T-cell (primary cell): ENCODE measurements around the gene TIAL1. TPM values are rescaled to one million over a fixed set of nuclear protein-coding genes. Genes with fewer than 3 reads are reported as not detected.
A peak's percentile ranks its signal among the peaks of the same experiment; 100 is the strongest.

Experiments used
- ATAC-seq, 4 experiments: fragments of 200-7000 bp in 3 of 4; fragments of 150-1000 bp in 1 of 4; cut with Tn5 transposase; replicated peaks in 1 of 4; 1 replicate in 3 of 4; 2 replicates in 1 of 4; pipeline ENCODE4 v1.10.0; 2021; ENCODE audit warnings: moderate library complexity in 3 of 4, mild to moderate bottlenecking in 2 of 4, moderate number of reproducible peaks in 1 of 4
- CTCF ChIA-PET, 2 donors: fragments of 300-600 bp; sonication (Branson Sonifier 250); formaldehyde crosslinking; loops; one replicate each; lab custom pipeline; 2022; ENCODE audit warnings: antibody characterized with exemption in 2 of 2; lab: Charles Lee
- POLR2A ChIA-PET, 2 donors: fragments of 300-600 bp; sonication (Branson Sonifier 250); formaldehyde crosslinking; loops; one replicate each; lab custom pipeline; 2022; ENCODE audit warnings: antibody characterized with exemption in 2 of 2; lab: Charles Lee
- DNase-seq, 35 experiments: peaks; one replicate each; pipeline versions ENCODE4 v3.0.0 to v3.0.0-alpha.2; 2013 to 2023
- H3K27ac ChIP-seq: one replicate; pipeline ENCODE4 v1.5.1; 2013; ENCODE audit warnings: low read length
- H3K27me3 ChIP-seq, 2 experiments: replicated peaks in 1 of 2; 1 replicate in 1 of 2; 2 replicates in 1 of 2; pipeline versions ENCODE4 v1.6.1 to v1.7.0; 2013; ENCODE audit warnings: low read length in 1 of 2, mixed read lengths in 1 of 2; ENCODE audit not compliant: control insufficient read depth in 2 of 2, insufficient read depth in 2 of 2; ENCODE audit errors: extremely low read depth in 1 of 2
- H3K36me3 ChIP-seq, 2 donors: 1 replicate in 1 of 2; 2 replicates in 1 of 2; pipeline versions ENCODE4 v1.6.1 to v1.7.0; 2013; ENCODE audit warnings: low read length in 1 of 2; ENCODE audit not compliant: control insufficient read depth in 2 of 2, insufficient read depth in 1 of 2; ENCODE audit errors: extremely low read depth in 1 of 2
- H3K4me1 ChIP-seq, 2 experiments: 1 replicate in 1 of 2; 2 replicates in 1 of 2; pipeline versions ENCODE4 v1.6.1 to v1.7.0; 2013; ENCODE audit warnings: low read length in 2 of 2, mixed read lengths in 1 of 2; ENCODE audit not compliant: insufficient read depth in 2 of 2, control insufficient read depth in 1 of 2; ENCODE audit errors: extremely low read depth in 1 of 2
- H3K4me3 ChIP-seq, 2 donors: 1 replicate in 1 of 2; 2 replicates in 1 of 2; pipeline versions ENCODE4 v1.5.1 to v1.7.0; 2013; ENCODE audit warnings: mild to moderate bottlenecking in 2 of 2, low read length in 1 of 2, moderate library complexity in 1 of 2; ENCODE audit not compliant: control insufficient read depth in 1 of 2; ENCODE audit errors: extremely low read depth in 1 of 2
- H3K9me3 ChIP-seq: 2 replicates; pipeline ENCODE4 v1.7.0; 2013
- H3K27ac Mint-ChIP-seq, 2 donors: one replicate each; pipeline ENCODE4 v1.8.0; 2020 to 2021; ENCODE audit warnings: mild to moderate bottlenecking in 2 of 2, mixed read lengths in 2 of 2
- H3K27me3 Mint-ChIP-seq, 2 donors: one replicate each; pipeline ENCODE4 v1.8.0; 2021 to 2022; ENCODE audit warnings: mixed read lengths in 2 of 2
- H3K36me3 Mint-ChIP-seq: one replicate; pipeline ENCODE4 v1.8.0; 2021; ENCODE audit warnings: mixed read lengths
- H3K4me1 Mint-ChIP-seq, 3 donors: one replicate each; pipeline ENCODE4 v1.8.0; 2020 to 2022; ENCODE audit warnings: mixed read lengths in 3 of 3, mild to moderate bottlenecking in 1 of 3
- H3K4me3 Mint-ChIP-seq, 3 donors: one replicate each; pipeline ENCODE4 v1.8.0; 2020 to 2022; ENCODE audit warnings: mild to moderate bottlenecking in 3 of 3, mixed read lengths in 3 of 3, moderate library complexity in 3 of 3
- H3K9me3 Mint-ChIP-seq, 3 donors: one replicate each; pipeline ENCODE4 v1.8.0; 2020 to 2022; ENCODE audit warnings: mixed read lengths in 3 of 3
- whole genome bisulfite sequencing: methylation state at CpG from one replicate; pipeline ENCODE4 v1.1.5; 2013; ENCODE audit warnings: missing lambda C conversion rate; ENCODE audit not compliant: insufficient coverage; 5-methylcytosine and 5-hydroxymethylcytosine counted together
- total RNA-seq, 35 experiments: library from RNA in 6 of 35; stranded (reverse) in 6 of 35; fragments of 120-200 nt in 1 of 35; gene quantifications; one replicate each; pipeline versions ENCODE4 v1.2.1 to v1.2.4 and lab custom pipeline; 2013 to 2026

The TIAL1 gene
- total RNA-seq, 5 donors from 2014 or later (not counting 1 experiment from before 2014, with no cell fraction given), result 147 to 197 (median 156) TPM

GRCh38 chr10:119541459-119542356, 55.1 kb downstream of the TIAL1 start:
- Mint-ChIP-seq H3K36me3 (no peaks in the 10 kb centered on the region), H3K27me3 (no peaks in the 10 kb centered on the region), H3K4me1 (peaks cover 43 to 58% (median 53%) of the 10 kb centered on the region in 3 donors), H3K9me3 (no peaks in the 10 kb centered on the region), H3K27ac (peak overlapping the region; percentile 96 to 98), H3K4me3 (peak overlapping the region; percentile 83 to 92 (median 85))
- H3K9me3 ChIP-seq, result no peaks in the 10 kb centered on the region
- H3K27ac ChIP-seq, result peak overlapping the region; percentile 66
- H3K4me3 ChIP-seq, result peak overlapping the region; percentile 84 to 95
- no peaks in the 10 kb centered on the region for H3K27me3 ChIP-seq
- 1% methylated on average over 50 of the region's 57 CpGs for WGBS
- DNase-seq, result peak in 30 of 35 experiments; percentile 17 to 65 (median 35)
- H3K4me1 ChIP-seq, result peaks cover 18 to 56% of the 10 kb centered on the region in 2 experiments
- peak; percentile 14 to 19 (median 16) for ATAC-seq
- H3K36me3 ChIP-seq, result peaks cover 0 to under 1% of the 10 kb centered on the region in 2 donors
- POLR2A ChIA-PET, result interaction anchor here (0.5 to 1.2 kb wide), 3 partner anchors 16 to 52 kb away, joined by 3 to 5 read pairs (median 3); no protein-coding TSS in a partner anchor
- CTCF ChIA-PET, result interaction anchor here in 1 of 2 donors (1.0 to 2.5 kb wide), 7 partner anchors 16 to 333 kb away, joined by 3 to 12 read pairs (median 5); no protein-coding TSS in a partner anchor

- Mint-ChIP-seq H3K4me3 (peak overlapping the region; percentile 83 to 92 (median 85)), H3K36me3 (no peaks in the 10 kb centered on the region), H3K27ac (peak overlapping the region; percentile 96 to 98), H3K4me1 (peaks cover 50 to 64% (median 60%) of the 10 kb centered on the region in 3 donors), H3K9me3 (no peaks in the 10 kb centered on the region), H3K27me3 (no peaks in the 10 kb centered on the region)
- peak overlapping the region; percentile 84 to 95 for H3K4me3 ChIP-seq
- H3K27ac ChIP-seq, result peak overlapping the region; percentile 66
- no peak for ATAC-seq
- peaks cover 22 to 63% of the 10 kb centered on the region in 2 experiments for H3K4me1 ChIP-seq
- H3K36me3 ChIP-seq, result peaks cover 0 to 5% of the 10 kb centered on the region in 2 donors
- no peaks in the 10 kb centered on the region for H3K9me3 ChIP-seq
- ChIA-PET POLR2A (interaction anchor here (0.5 to 1.2 kb wide), 2 partner anchors 16 to 32 kb away, joined by 3 to 5 read pairs; no protein-coding TSS in a partner anchor), CTCF (interaction anchor here in 1 of 2 donors (1.0 to 1.5 kb wide), 2 partner anchors 15 to 52 kb away, joined by 3 read pairs; no protein-coding TSS in a partner anchor)
- peak in 1 of 35 experiments; percentile 28 for DNase-seq
- 4% methylated on average over 3 of the region's 6 CpGs for WGBS
- no peaks in the 10 kb centered on the region for H3K27me3 ChIP-seq
Measured at GRCh38 chr10:119541046-119541445, 55.7 kb downstream of the TIAL1 start.

GRCh38 chr10:119540038-119540437, 56.7 kb downstream of the TIAL1 start:
- ATAC-seq (no peak), DNase-seq (no peak)
- WGBS, result 53% methylated on average over 2 of the region's 4 CpGs
- H3K4me1 ChIP-seq, result peaks cover 31 to 67% of the 10 kb centered on the region in 2 experiments
- CTCF ChIA-PET, result no interaction called here
- H3K36me3 Mint-ChIP-seq, result peaks cover 8% of the 10 kb centered on the region
- H3K27ac ChIP-seq, result peak overlapping the region; percentile 63
- H3K9me3 ChIP-seq, result no peaks in the 10 kb centered on the region
- no peaks in the 10 kb centered on the region for H3K27me3 ChIP-seq
- H3K4me1 Mint-ChIP-seq, result peaks cover 60 to 74% (median 65%) of the 10 kb centered on the region in 3 donors
- H3K27ac Mint-ChIP-seq, result peak overlapping the region; percentile 96 to 98
- no peaks in the 10 kb centered on the region for H3K27me3 Mint-ChIP-seq
- H3K36me3 ChIP-seq, result peaks cover 0 to 5% of the 10 kb centered on the region in 2 donors
- POLR2A ChIA-PET, result interaction anchor here in 1 of 2 donors (0.6 kb wide), 1 partner anchor 462 kb away, joined by 3 read pairs; no protein-coding TSS in a partner anchor
- peak overlapping the region; percentile 83 to 92 (median 85) for H3K4me3 Mint-ChIP-seq
- peak overlapping the region; percentile 84 to 95 for H3K4me3 ChIP-seq
- H3K9me3 Mint-ChIP-seq, result no peaks in the 10 kb centered on the region

GRCh38 chr10:119539359-119539825, 57.4 kb downstream of the TIAL1 start:
- 74% methylated on average over 3 of the region's 9 CpGs for WGBS
- peaks cover 10% of the 10 kb centered on the region for H3K36me3 Mint-ChIP-seq
- H3K4me1 ChIP-seq, result peaks cover 31 to 67% of the 10 kb centered on the region in 2 experiments
- H3K4me3 Mint-ChIP-seq, result peak overlapping the region; percentile 83 to 86 (median 85)
- DNase-seq, result peak in 1 of 35 experiments; percentile 35
- CTCF ChIA-PET, result interaction anchor here in 1 of 2 donors (1.0 kb wide), 1 partner anchor 404 kb away, joined by 4 read pairs; no protein-coding TSS in a partner anchor
- no peak for ATAC-seq
- POLR2A ChIA-PET, result no interaction called here
- peaks cover 0 to 5% of the 10 kb centered on the region in 2 donors for H3K36me3 ChIP-seq
- H3K4me3 ChIP-seq, result peak overlapping the region; percentile 84 to 95
- no peaks in the 10 kb centered on the region for H3K27me3 Mint-ChIP-seq
- H3K27me3 ChIP-seq, result no peaks in the 10 kb centered on the region
- H3K27ac ChIP-seq, result peak overlapping the region; percentile 63
- no peaks in the 10 kb centered on the region for H3K9me3 ChIP-seq
- H3K9me3 Mint-ChIP-seq, result no peaks in the 10 kb centered on the region
- peak overlapping the region; percentile 96 to 98 for H3K27ac Mint-ChIP-seq
- peaks cover 66 to 78% (median 71%) of the 10 kb centered on the region in 3 donors for H3K4me1 Mint-ChIP-seq

- H3K36me3 Mint-ChIP-seq, result peaks cover 10% of the 10 kb centered on the region
- H3K27ac ChIP-seq, result peak overlapping the region; percentile 63
- peaks cover 0 to 5% of the 10 kb centered on the region in 2 donors for H3K36me3 ChIP-seq
- H3K27me3 Mint-ChIP-seq, result no peaks in the 10 kb centered on the region
- peaks cover 31 to 67% of the 10 kb centered on the region in 2 experiments for H3K4me1 ChIP-seq
- peak overlapping the region; percentile 84 to 95 for H3K4me3 ChIP-seq
- ChIA-PET CTCF (interaction anchor here (0.6 to 1.1 kb wide), 4 partner anchors 9 to 463 kb away, joined by 3 to 7 read pairs (median 4); no protein-coding TSS in a partner anchor), POLR2A (interaction anchor here in 1 of 2 donors (1.8 kb wide), 1 partner anchor 20 kb away, joined by 6 read pairs; no protein-coding TSS in a partner anchor)
- 29% methylated on average over 4 of the region's 9 CpGs for WGBS
- no peaks in the 10 kb centered on the region for H3K9me3 ChIP-seq
- H3K27me3 ChIP-seq, result no peaks in the 10 kb centered on the region
- peaks cover 67 to 76% (median 69%) of the 10 kb centered on the region in 3 donors for H3K4me1 Mint-ChIP-seq
- H3K27ac Mint-ChIP-seq, result peak overlapping the region; percentile 96 to 98
- H3K9me3 Mint-ChIP-seq, result no peaks in the 10 kb centered on the region
- DNase-seq (peak in 28 of 35 experiments; percentile 9 to 57 (median 36)), ATAC-seq (no peak)
- peak overlapping the region; percentile 83 to 86 (median 85) for H3K4me3 Mint-ChIP-seq
Measured at GRCh38 chr10:119538632-119539358, 58.0 kb downstream of the TIAL1 start.
